GM12873 (cell line): Measurements from ENCODE around the gene ADGRG3.

ENCODE experiments used
- TF ChIP-seq, protein P1 (sequence below): IDR thresholded peaks from 2 replicates; pipeline ENCODE4 v1.5.1; 2012; ENCODE audit warnings: low read depth, mild to moderate bottlenecking, moderate library complexity, low read length, control low read depth; ENCODE audit not compliant: insufficient read depth; ENCODE audit errors: missing control alignments

The ADGRG3 gene

DNA sequence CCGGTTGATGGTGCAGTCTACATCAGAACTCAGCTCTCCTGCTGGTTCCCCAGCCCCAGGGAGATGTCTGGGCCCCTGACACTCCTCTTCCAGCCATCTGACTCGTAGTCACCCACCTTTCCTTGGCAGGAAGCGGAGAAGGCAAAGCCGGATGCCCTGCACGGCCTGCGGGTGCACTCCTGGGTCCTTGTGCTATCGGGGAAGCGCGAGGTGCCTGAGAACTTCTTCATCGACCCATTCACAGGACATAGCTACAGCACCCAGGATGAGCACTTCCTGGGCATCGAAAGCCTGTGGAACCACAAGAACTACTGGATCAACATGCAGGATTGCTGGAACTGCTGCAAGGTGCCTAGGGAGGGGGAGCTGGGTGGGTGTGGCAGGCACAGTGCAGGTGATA is 39.2 kb downstream of the ADGRG3 start:
- TF ChIP-seq, protein P1, sequence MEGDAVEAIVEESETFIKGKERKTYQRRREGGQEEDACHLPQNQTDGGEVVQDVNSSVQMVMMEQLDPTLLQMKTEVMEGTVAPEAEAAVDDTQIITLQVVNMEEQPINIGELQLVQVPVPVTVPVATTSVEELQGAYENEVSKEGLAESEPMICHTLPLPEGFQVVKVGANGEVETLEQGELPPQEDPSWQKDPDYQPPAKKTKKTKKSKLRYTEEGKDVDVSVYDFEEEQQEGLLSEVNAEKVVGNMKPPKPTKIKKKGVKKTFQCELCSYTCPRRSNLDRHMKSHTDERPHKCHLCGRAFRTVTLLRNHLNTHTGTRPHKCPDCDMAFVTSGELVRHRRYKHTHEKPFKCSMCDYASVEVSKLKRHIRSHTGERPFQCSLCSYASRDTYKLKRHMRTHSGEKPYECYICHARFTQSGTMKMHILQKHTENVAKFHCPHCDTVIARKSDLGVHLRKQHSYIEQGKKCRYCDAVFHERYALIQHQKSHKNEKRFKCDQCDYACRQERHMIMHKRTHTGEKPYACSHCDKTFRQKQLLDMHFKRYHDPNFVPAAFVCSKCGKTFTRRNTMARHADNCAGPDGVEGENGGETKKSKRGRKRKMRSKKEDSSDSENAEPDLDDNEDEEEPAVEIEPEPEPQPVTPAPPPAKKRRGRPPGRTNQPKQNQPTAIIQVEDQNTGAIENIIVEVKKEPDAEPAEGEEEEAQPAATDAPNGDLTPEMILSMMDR: no peak

DNA sequence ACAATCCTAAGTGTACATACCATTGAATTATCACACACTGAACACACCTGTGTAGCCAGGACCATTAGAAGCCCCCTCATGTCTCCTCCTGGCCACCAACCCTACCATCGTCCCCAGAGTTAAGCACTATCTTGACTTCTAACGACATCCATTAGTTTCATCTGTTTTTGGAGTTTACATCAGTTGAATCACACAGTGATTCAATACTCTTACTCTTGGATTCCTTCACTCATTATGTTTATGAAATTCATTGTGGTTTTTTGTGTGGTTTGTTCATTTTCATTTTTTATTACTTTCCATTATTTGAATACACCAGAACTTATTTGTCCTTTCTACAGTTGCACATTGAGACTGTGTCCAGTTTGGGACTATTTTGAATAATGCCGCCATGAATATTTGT is 40.1 kb downstream of the ADGRG3 start:
- TF ChIP-seq, protein P1: no peak

DNA sequence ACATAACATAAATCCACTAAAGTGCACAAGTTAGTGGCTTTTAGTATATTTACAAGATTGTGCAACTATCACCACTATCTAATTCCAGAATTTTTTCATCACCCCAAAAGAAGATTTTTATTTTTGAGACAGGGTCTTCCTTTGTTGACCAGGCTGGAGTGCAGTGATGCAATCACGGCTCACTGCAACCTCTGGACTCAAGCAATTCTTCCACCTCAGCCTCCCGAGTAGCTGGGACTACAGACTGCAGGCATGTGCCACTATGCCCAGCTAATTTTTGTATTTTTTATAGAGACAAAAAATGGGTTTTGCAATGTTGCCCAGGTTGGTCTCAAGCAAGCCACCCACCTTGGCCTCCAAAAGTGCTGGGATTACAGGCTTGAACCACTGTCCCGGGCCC is 41.6 kb downstream of the ADGRG3 start:
- TF ChIP-seq, protein P1: no peak

DNA sequence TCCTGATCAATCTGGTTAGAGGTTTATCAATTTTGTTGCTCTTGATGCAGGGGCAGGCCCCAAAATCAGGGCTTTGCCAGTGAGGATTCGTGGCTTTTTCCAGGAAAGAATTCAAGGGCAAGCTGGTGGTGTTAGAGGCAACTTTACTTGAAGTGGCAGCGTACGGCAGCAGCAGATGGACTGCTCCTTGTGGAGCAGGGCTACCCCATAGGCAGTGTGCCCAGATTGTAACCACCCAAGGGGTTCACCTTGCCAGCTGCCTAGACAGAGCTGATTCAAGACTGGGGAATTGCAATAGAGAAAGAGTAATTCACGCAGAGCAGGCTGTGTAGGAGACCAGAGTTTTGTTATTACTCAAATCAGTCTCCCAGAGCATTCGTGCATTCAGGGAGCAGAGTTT is 43.2 kb downstream of the ADGRG3 start:
- TF ChIP-seq, protein P1: no peak

DNA sequence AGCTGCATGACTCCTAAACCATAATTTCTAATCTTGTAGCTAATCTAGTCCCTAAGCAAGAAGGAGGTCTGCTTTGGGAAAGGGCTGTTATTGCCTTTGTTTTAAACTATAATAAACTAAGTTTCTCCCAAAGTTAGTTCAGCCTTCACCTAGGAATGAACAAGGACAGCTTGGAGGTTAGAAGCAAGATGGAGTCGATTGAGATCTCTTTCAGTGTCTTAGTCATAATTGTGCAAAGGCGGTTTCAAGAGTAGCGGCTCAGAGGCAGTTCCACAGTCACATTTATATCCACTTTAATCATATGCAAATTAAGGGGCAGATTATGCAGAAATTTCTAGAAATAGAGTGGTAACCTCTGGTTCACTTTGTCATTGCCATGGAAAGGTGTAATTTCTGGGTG is 43.9 kb downstream of the ADGRG3 start:
- TF ChIP-seq, protein P1: no peak

DNA sequence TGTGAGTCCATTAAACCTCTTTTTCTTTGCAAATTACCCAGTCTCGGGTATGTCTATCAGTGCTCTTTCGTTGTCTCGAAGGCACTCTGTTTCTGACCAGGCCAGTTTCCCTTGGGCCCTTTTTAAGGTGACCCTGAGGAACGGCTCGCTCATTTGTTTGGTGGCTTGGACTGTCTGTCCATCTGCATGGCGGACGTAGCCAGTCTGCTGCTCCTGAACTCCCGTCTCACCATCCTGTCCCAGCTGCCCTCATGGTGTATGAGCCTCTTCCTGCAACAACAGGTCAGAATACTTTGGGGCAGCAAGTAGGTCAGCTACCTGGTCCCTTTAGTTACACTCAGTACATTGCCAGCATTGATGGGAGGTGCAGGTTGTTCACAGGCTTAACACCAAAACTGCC is 45.5 kb downstream of the ADGRG3 start:
- TF ChIP-seq, protein P1: no peak

DNA sequence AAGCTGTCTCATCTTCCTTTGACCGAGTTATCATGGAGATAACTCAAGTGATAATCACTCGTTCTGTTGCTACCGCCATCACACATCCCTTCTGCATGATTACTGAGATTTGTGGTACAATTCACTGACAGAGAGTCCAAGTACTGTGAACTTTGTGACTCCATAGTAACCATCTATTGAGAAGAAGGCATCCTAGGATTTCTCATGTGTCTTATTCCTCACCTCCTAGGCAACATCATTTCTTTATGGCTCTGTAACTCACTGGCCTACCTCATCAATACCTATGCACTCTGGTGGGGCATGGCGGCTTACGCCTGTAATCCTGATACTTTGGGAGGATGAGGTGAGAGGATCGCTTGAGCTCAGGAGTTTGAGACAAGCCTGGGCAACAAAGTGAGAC is 45.9 kb downstream of the ADGRG3 start:
- TF ChIP-seq, protein P1: no peak
